Prostate gland (tissue), 2 donors: ENCODE data around the gene TSC22D3.

Experiments
- POLR2A ChIP-seq: fragments of 450-650 bp; IDR thresholded peaks from one replicate; pipeline ENCODE4 v1.6.1; 2016; ENCODE audit warnings: antibody characterized with exemption, mild to moderate bottlenecking
- POLR2AphosphoS5 ChIP-seq: sonication (generic); formaldehyde crosslinking; IDR thresholded peaks from one replicate; pipeline ENCODE4 v1.6.1; 2017; ENCODE audit warnings: antibody characterized with exemption
- TF ChIP-seq, protein P1 (sequence below), 4 experiments: fragments of 200-600 bp in 2 of 4; fragments of 450-650 bp in 2 of 4; sonication (generic) in 2 of 4; IDR thresholded peaks; 1 replicate in 3 of 4; 2 replicates in 1 of 4; pipeline ENCODE4 v1.5.1; 2016 to 2019; ENCODE audit warnings: antibody characterized with exemption in 4 of 4, mild to moderate bottlenecking in 2 of 4, moderate library complexity in 2 of 4

DNA sequence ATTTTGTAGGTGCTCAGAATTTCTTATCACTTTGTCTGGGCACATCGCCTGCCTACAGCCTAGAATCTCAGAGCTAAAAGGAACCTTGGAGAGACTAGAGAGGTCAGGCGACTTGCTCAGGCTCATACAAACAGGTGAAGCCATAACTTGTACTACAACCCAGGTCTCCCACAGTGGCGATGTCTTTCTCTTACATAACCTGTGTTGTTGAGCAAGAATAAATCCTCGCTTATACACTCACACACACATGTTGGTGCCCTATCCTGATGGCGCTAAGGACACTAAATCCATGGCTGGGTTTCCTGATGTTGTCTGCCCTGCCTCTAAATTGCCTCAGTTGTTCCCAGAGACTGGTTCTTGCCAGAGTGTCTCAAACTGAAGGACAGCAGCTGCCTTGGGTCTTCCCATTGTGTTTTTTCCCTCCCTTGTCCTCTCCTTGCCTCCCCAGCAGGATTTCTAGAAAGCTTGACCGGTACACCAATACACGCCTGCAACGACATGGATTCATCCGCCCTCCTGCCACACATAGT lies 1.6 kb downstream of the TSC22D3 start:
- TF ChIP-seq, protein P1, sequence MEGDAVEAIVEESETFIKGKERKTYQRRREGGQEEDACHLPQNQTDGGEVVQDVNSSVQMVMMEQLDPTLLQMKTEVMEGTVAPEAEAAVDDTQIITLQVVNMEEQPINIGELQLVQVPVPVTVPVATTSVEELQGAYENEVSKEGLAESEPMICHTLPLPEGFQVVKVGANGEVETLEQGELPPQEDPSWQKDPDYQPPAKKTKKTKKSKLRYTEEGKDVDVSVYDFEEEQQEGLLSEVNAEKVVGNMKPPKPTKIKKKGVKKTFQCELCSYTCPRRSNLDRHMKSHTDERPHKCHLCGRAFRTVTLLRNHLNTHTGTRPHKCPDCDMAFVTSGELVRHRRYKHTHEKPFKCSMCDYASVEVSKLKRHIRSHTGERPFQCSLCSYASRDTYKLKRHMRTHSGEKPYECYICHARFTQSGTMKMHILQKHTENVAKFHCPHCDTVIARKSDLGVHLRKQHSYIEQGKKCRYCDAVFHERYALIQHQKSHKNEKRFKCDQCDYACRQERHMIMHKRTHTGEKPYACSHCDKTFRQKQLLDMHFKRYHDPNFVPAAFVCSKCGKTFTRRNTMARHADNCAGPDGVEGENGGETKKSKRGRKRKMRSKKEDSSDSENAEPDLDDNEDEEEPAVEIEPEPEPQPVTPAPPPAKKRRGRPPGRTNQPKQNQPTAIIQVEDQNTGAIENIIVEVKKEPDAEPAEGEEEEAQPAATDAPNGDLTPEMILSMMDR (IDR thresholded peaks at IDR 0.05), result no peak
- TF ChIP-seq POLR2AphosphoS5, result no peak
- TF ChIP-seq POLR2A, result no peak
